ENCODE measurements around the gene AGTRAP.

DNA sequence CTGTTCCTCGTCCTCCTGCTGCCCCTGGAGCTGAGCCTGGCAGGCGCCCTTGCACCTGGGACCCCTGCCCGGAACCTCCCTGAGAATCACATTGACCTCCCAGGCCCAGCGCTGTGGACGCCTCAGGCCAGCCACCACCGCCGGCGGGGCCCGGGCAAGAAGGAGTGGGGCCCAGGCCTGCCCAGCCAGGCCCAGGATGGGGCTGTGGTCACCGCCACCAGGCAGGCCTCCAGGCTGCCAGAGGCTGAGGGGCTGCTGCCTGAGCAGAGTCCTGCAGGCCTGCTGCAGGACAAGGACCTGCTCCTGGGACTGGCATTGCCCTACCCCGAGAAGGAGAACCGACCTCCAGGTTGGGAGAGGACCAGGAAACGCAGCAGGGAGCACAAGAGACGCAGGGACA, 29.6 kb upstream of the AGTRAP start:
- TF ChIP-seq EZH2 (IDR thresholded peaks at IDR 0.05; ENCODE audit: low read length, missing control alignments), result no peak
- TF ChIP-seq, protein P1, sequence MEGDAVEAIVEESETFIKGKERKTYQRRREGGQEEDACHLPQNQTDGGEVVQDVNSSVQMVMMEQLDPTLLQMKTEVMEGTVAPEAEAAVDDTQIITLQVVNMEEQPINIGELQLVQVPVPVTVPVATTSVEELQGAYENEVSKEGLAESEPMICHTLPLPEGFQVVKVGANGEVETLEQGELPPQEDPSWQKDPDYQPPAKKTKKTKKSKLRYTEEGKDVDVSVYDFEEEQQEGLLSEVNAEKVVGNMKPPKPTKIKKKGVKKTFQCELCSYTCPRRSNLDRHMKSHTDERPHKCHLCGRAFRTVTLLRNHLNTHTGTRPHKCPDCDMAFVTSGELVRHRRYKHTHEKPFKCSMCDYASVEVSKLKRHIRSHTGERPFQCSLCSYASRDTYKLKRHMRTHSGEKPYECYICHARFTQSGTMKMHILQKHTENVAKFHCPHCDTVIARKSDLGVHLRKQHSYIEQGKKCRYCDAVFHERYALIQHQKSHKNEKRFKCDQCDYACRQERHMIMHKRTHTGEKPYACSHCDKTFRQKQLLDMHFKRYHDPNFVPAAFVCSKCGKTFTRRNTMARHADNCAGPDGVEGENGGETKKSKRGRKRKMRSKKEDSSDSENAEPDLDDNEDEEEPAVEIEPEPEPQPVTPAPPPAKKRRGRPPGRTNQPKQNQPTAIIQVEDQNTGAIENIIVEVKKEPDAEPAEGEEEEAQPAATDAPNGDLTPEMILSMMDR (conservative IDR thresholded peaks at IDR 0.05 in 1 of 2, IDR thresholded peaks at IDR 0.05 in 1 of 2; ENCODE audit: low read depth in 1 of 2, low read length in 2 of 2), result no peak

All from fibroblast of lung (primary cell).